WTC11 (cell line): ENCODE results near the gene DTNB. TPM values are rescaled to one million over a fixed set of nuclear protein-coding genes. Genes with fewer than 3 reads are reported as not detected.
A peak's percentile ranks its signal among the peaks of the same experiment; 100 is the strongest.

Source experiments
- ATAC-seq: fragments of 200-7000 bp; cut with Tn5 transposase; 2 replicates; pipeline ENCODE4 v1.10.0; 2021; ENCODE audit warnings: mild to moderate bottlenecking, moderate library complexity
- CTCF ChIA-PET: fragments of 300-600 bp; sonication (Branson Sonifier 250); formaldehyde crosslinking; loops from one replicate; lab custom pipeline; 2021; ENCODE audit warnings: antibody characterized with exemption; lab: Charles Lee
- POLR2A ChIA-PET: fragments of 350-600 bp; sonication (Branson Sonifier 250); formaldehyde crosslinking; loops from one replicate; lab custom pipeline; 2021; ENCODE audit warnings: antibody characterized with exemption; lab: Charles Lee
- DNase-seq: peaks from one replicate; pipeline ENCODE4 v3.0.0; 2021; ENCODE audit warnings: low spot score
- H3K27ac Mint-ChIP-seq: 2 replicates; pipeline ENCODE4 v1.8.0; 2021; ENCODE audit warnings: mixed read lengths
- H3K27me3 Mint-ChIP-seq: 2 replicates; pipeline ENCODE4 v1.8.0; 2021; ENCODE audit warnings: low read depth, mild to moderate bottlenecking, moderate library complexity, mixed read lengths
- H3K36me3 Mint-ChIP-seq: 2 replicates; pipeline ENCODE4 v1.8.0; 2021; ENCODE audit warnings: mixed read lengths
- H3K4me1 Mint-ChIP-seq: 2 replicates; pipeline ENCODE4 v1.8.0; 2022; ENCODE audit warnings: mixed read lengths
- H3K4me3 Mint-ChIP-seq: 2 replicates; pipeline ENCODE4 v1.8.0; 2021; ENCODE audit warnings: mild to moderate bottlenecking, moderate library complexity, mixed read lengths
- H3K9me3 Mint-ChIP-seq: 2 replicates; pipeline ENCODE4 v1.8.0; 2021; ENCODE audit warnings: mixed read lengths
- AR ChIP-seq: fragments of 250-450 bp; sonication (Bioruptor Pico); IDR thresholded peaks from 2 replicates; pipeline ENCODE4 v1.9.0; 2021; ENCODE audit warnings: mild to moderate bottlenecking
- CBFB ChIP-seq: sonication (generic); formaldehyde crosslinking; IDR thresholded peaks from 2 replicates; pipeline ENCODE4 v1.8.1; 2022; ENCODE audit warnings: mild to moderate bottlenecking, low read depth, missing genetic modification reagents
- CREM ChIP-seq: sonication (generic); formaldehyde crosslinking; IDR thresholded peaks from 2 replicates; pipeline ENCODE4 v1.8.1; 2022; ENCODE audit warnings: mild to moderate bottlenecking, missing genetic modification reagents, moderate library complexity
- ERG ChIP-seq: fragments of 250-450 bp; sonication (Bioruptor Pico); IDR thresholded peaks from 2 replicates; pipeline ENCODE4 v1.8.0; 2021; ENCODE audit warnings: mild to moderate bottlenecking
- ESRRA ChIP-seq: sonication (generic); formaldehyde crosslinking; IDR thresholded peaks from 2 replicates; pipeline ENCODE4 v1.8.1; 2022; ENCODE audit warnings: mild to moderate bottlenecking, missing genetic modification reagents, borderline replicate concordance
- FOXK1 ChIP-seq: sonication (generic); formaldehyde crosslinking; IDR thresholded peaks from 2 replicates; pipeline ENCODE4 v1.8.0; 2022; ENCODE audit warnings: mild to moderate bottlenecking, moderate library complexity, missing genetic modification reagents
- FOXP4 ChIP-seq: sonication (generic); formaldehyde crosslinking; IDR thresholded peaks from 2 replicates; pipeline ENCODE4 v1.8.0; 2022; ENCODE audit warnings: mild to moderate bottlenecking, missing genetic modification reagents
- GABPB1 ChIP-seq: sonication (generic); formaldehyde crosslinking; IDR thresholded peaks from 2 replicates; pipeline ENCODE4 v1.8.1; 2023; ENCODE audit warnings: mild to moderate bottlenecking, missing genetic modification reagents
- GRHL2 ChIP-seq: fragments of 250-450 bp; sonication (Bioruptor Pico); IDR thresholded peaks from 2 replicates; pipeline ENCODE4 v1.8.0; 2022; ENCODE audit warnings: mild to moderate bottlenecking, moderate library complexity; ENCODE audit not compliant: insufficient replicate concordance, severe bottlenecking
- HMGA2 ChIP-seq: fragments of 250-450 bp; sonication (Bioruptor Pico); IDR thresholded peaks from 2 replicates; pipeline ENCODE4 v1.4.0; 2021; ENCODE audit warnings: mild to moderate bottlenecking, moderate library complexity
- JAZF1 ChIP-seq: fragments of 250-450 bp; sonication (Bioruptor Pico); IDR thresholded peaks from 2 replicates; pipeline ENCODE4 v1.9.0; 2021; ENCODE audit warnings: moderate library complexity, mild to moderate bottlenecking, inconsistent platforms
- JUN ChIP-seq: sonication (generic); formaldehyde crosslinking; IDR thresholded peaks from 2 replicates; pipeline ENCODE4 v1.8.0; 2023; ENCODE audit warnings: mild to moderate bottlenecking, missing genetic modification reagents
- RELA ChIP-seq: sonication (generic); formaldehyde crosslinking; IDR thresholded peaks from 2 replicates; pipeline ENCODE4 v1.8.1; 2022; ENCODE audit warnings: missing genetic modification reagents, mild to moderate bottlenecking, borderline replicate concordance
- TCF7 ChIP-seq: sonication (generic); formaldehyde crosslinking; IDR thresholded peaks from 2 replicates; pipeline ENCODE4 v1.8.0; 2022; ENCODE audit warnings: mild to moderate bottlenecking, low read depth, missing genetic modification reagents, moderate library complexity
- ZNF219 ChIP-seq: sonication (generic); formaldehyde crosslinking; IDR thresholded peaks from 2 replicates; pipeline ENCODE4 v1.8.0; 2023; ENCODE audit warnings: missing genetic modification reagents, mild to moderate bottlenecking, borderline replicate concordance
- ZNF263 ChIP-seq: sonication (generic); formaldehyde crosslinking; IDR thresholded peaks from 2 replicates; pipeline ENCODE4 v1.8.1; 2022; ENCODE audit warnings: low read depth, mild to moderate bottlenecking, moderate library complexity, missing genetic modification reagents
- ZNF416 ChIP-seq: fragments of 250-450 bp; sonication (Bioruptor Pico); IDR thresholded peaks from 2 replicates; pipeline ENCODE4 v1.9.0; 2021; ENCODE audit warnings: mild to moderate bottlenecking, inconsistent platforms
- total RNA-seq: library from RNA; stranded (reverse); gene quantifications from 3 replicates; pipeline ENCODE4 v1.2.3, GENCODE V29; 2021
- TF ChIP-seq, protein P1 (sequence below): sonication (generic); formaldehyde crosslinking; IDR thresholded peaks from 2 replicates; pipeline ENCODE4 v1.8.0; 2023; ENCODE audit warnings: missing genetic modification reagents, mild to moderate bottlenecking, borderline replicate concordance
- TF ChIP-seq, protein P2 (sequence below): sonication (generic); formaldehyde crosslinking; IDR thresholded peaks from 2 replicates; pipeline ENCODE4 v1.8.1; 2023; ENCODE audit warnings: mild to moderate bottlenecking, missing genetic modification reagents
- TF ChIP-seq, protein P3 (sequence below): sonication (generic); formaldehyde crosslinking; IDR thresholded peaks from 2 replicates; pipeline ENCODE4 v1.8.1; 2023; ENCODE audit warnings: mild to moderate bottlenecking, missing genetic modification reagents, borderline replicate concordance

DTNB gene
- total RNA-seq, 1 experiment from 2014 or later: 39.9 TPM

DNA sequence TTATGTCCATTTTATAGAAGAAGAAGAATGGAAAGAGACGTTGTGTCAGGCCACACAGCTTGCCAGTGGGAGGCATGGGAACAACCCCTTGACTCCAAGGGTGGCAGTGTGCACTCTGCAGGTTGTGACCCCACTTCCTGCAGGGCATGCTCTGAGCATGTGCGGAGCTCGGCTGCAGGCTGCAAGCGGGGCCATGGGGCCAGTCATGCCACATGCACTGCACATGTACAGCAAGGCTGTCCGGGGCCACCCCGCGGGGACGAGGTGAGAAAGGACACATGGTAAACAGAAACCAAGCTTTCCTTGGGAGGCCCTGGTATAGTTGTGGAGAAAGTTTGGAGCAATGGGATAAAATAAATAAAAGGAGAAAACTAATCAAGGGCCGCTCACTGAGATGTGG is 284.2 kb downstream of the DTNB start (continued):
- no peak for TF ChIP-seq GRHL2 (CRISPR knock-in tag)
- TF ChIP-seq GABPB1 (CRISPR knock-in tag): no peak
- no peak for TF ChIP-seq ZNF416 (CRISPR knock-in tag)
- TF ChIP-seq, protein P1, sequence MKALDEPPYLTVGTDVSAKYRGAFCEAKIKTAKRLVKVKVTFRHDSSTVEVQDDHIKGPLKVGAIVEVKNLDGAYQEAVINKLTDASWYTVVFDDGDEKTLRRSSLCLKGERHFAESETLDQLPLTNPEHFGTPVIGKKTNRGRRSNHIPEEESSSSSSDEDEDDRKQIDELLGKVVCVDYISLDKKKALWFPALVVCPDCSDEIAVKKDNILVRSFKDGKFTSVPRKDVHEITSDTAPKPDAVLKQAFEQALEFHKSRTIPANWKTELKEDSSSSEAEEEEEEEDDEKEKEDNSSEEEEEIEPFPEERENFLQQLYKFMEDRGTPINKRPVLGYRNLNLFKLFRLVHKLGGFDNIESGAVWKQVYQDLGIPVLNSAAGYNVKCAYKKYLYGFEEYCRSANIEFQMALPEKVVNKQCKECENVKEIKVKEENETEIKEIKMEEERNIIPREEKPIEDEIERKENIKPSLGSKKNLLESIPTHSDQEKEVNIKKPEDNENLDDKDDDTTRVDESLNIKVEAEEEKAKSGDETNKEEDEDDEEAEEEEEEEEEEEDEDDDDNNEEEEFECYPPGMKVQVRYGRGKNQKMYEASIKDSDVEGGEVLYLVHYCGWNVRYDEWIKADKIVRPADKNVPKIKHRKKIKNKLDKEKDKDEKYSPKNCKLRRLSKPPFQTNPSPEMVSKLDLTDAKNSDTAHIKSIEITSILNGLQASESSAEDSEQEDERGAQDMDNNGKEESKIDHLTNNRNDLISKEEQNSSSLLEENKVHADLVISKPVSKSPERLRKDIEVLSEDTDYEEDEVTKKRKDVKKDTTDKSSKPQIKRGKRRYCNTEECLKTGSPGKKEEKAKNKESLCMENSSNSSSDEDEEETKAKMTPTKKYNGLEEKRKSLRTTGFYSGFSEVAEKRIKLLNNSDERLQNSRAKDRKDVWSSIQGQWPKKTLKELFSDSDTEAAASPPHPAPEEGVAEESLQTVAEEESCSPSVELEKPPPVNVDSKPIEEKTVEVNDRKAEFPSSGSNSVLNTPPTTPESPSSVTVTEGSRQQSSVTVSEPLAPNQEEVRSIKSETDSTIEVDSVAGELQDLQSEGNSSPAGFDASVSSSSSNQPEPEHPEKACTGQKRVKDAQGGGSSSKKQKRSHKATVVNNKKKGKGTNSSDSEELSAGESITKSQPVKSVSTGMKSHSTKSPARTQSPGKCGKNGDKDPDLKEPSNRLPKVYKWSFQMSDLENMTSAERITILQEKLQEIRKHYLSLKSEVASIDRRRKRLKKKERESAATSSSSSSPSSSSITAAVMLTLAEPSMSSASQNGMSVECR: no peak
- no peak for TF ChIP-seq ZNF219
- no peak for TF ChIP-seq FOXP4 (CRISPR knock-in tag)
- no peak for TF ChIP-seq ESRRA (CRISPR knock-in tag)

DNA sequence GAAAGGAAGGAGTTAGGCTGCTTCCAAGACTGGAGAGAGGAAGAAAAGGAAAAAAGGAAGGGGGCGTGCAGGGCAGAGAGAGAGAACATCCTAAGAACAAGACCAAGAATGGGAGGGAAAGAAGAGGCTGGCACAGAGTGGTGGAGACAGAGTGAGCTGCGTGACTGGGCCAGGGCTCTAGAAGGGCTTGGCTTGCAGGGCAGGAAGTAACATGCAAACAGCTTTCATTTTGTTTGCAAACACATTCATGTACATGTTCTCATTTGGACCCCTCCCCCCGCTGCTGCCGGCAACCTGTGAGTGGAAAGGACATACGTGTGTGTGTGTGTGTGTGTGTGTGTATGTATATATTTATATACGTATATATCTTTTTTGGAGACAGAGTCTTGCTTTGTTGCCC is 284.9 kb downstream of the DTNB start:
- DNase-seq: no peak
- H3K27ac Mint-ChIP-seq: peak overlapping the region; percentile 25; the same call in 1 of the 2 replicates
- H3K9me3 Mint-ChIP-seq: no peaks in the 10 kb centered on the region
- CTCF ChIA-PET: interaction anchor here (2.3 kb wide), 1 partner anchor 276 kb away, joined by 9 read pairs; no protein-coding TSS in a partner anchor
- ATAC-seq: no peak
- H3K27me3 Mint-ChIP-seq: no peaks in the 10 kb centered on the region
- H3K4me1 Mint-ChIP-seq: peaks cover 12% of the 10 kb centered on the region
- POLR2A ChIA-PET: no interaction called here
- no peak overlapping the region for H3K4me3 Mint-ChIP-seq
- H3K36me3 Mint-ChIP-seq: peaks cover 21% of the 10 kb centered on the region
- TF ChIP-seq ZNF263 (CRISPR knock-in tag) (no peak), ZNF416 (CRISPR knock-in tag) (no peak), JUN (CRISPR knock-in tag) (no peak), AR (no peak), RELA (CRISPR knock-in tag) (no peak), CREM (no peak), HMGA2 (CRISPR knock-in tag) (no peak), JAZF1 (CRISPR knock-in tag) (no peak), ESRRA (CRISPR knock-in tag) (no peak), FOXK1 (CRISPR knock-in tag) (no peak), ERG (CRISPR knock-in tag) (no peak), CBFB (CRISPR knock-in tag) (no peak), ZNF219 (no peak), TCF7 (CRISPR knock-in tag) (no peak), GABPB1 (CRISPR knock-in tag) (no peak)
- TF ChIP-seq, protein P2, sequence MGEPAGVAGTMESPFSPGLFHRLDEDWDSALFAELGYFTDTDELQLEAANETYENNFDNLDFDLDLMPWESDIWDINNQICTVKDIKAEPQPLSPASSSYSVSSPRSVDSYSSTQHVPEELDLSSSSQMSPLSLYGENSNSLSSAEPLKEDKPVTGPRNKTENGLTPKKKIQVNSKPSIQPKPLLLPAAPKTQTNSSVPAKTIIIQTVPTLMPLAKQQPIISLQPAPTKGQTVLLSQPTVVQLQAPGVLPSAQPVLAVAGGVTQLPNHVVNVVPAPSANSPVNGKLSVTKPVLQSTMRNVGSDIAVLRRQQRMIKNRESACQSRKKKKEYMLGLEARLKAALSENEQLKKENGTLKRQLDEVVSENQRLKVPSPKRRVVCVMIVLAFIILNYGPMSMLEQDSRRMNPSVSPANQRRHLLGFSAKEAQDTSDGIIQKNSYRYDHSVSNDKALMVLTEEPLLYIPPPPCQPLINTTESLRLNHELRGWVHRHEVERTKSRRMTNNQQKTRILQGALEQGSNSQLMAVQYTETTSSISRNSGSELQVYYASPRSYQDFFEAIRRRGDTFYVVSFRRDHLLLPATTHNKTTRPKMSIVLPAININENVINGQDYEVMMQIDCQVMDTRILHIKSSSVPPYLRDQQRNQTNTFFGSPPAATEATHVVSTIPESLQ (CRISPR knock-in tag): no peak
- TF ChIP-seq, protein P3, sequence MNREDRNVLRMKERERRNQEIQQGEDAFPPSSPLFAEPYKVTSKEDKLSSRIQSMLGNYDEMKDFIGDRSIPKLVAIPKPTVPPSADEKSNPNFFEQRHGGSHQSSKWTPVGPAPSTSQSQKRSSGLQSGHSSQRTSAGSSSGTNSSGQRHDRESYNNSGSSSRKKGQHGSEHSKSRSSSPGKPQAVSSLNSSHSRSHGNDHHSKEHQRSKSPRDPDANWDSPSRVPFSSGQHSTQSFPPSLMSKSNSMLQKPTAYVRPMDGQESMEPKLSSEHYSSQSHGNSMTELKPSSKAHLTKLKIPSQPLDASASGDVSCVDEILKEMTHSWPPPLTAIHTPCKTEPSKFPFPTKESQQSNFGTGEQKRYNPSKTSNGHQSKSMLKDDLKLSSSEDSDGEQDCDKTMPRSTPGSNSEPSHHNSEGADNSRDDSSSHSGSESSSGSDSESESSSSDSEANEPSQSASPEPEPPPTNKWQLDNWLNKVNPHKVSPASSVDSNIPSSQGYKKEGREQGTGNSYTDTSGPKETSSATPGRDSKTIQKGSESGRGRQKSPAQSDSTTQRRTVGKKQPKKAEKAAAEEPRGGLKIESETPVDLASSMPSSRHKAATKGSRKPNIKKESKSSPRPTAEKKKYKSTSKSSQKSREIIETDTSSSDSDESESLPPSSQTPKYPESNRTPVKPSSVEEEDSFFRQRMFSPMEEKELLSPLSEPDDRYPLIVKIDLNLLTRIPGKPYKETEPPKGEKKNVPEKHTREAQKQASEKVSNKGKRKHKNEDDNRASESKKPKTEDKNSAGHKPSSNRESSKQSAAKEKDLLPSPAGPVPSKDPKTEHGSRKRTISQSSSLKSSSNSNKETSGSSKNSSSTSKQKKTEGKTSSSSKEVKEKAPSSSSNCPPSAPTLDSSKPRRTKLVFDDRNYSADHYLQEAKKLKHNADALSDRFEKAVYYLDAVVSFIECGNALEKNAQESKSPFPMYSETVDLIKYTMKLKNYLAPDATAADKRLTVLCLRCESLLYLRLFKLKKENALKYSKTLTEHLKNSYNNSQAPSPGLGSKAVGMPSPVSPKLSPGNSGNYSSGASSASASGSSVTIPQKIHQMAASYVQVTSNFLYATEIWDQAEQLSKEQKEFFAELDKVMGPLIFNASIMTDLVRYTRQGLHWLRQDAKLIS (CRISPR knock-in tag): no peak
